Esophagus muscularis mucosa (tissue), 3 donors: ENCODE measurements around the gene FN1.

Experiments used
- CTCF ChIP-seq, 3 experiments: fragments of 200-600 bp in 2 of 3; fragments of 450-650 bp in 1 of 3; sonication (generic) in 2 of 3; IDR thresholded peaks; one replicate each; pipeline ENCODE4 v1.5.1; 2017 to 2019; ENCODE audit warnings: antibody characterized with exemption in 3 of 3, mild to moderate bottlenecking in 2 of 3, moderate library complexity in 1 of 3
- POLR2AphosphoS5 ChIP-seq, 2 donors: sonication (generic); formaldehyde crosslinking; IDR thresholded peaks; one replicate each; pipeline ENCODE4 v1.6.1; 2017; ENCODE audit warnings: antibody characterized with exemption in 2 of 2

DNA sequence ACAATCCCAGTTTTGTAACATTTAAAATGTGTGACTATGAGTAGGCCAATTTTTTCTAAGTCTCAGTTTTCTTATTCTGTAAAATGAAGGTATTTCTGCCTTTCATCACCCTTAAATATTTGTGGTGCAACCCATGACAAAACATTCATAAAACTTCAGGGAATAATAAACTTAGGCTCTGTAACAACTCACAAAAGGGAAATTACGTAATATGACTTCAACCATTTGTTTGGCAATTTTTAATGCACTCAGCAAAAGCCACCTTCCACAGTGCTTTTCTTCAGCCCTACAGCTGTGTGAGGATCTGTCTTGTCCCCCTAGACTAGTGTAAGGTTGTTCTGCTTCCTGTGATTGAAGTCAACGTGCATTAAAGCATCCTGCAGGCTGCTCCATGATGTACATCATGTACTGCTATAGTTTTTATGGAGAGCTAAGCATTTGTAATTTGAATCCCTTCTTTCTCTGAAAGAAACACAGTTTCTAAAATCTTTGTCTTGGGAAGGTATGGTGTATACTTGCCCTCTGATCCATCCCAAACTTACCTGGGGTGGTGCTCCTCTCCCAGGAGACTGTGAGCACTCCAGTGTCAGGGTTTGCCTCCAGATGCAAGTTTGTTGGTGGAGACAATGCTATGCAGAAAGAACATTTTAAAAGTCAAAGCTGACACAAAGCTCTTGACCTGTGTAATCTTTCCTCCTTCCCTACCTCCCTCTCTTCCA lies 39.1 kb downstream of the FN1 start:
- TF ChIP-seq POLR2AphosphoS5 (IDR thresholded peaks at IDR 0.05) (peak in 1 of 2 donors; percentile 69), CTCF (IDR thresholded peaks at IDR 0.05) (no peak)
